ENCODE measurements around the gene LIPC.

Gene LIPC

GRCh38 chr15:58431221-58432149 lies at the start of gene LIPC:
TSS of gene LIPC (plus strand) at chr15:58431991. CDS start at chr15:58432033, 42 bp downstream.
- DNase-seq (ENCODE audit: low read depth, low spot score) = no peak

GRCh38 chr15:58383876-58384275 lies 47.9 kb upstream of the LIPC start:
- DNase-seq (ENCODE audit: low read depth, low spot score) = no peak
- H3K27ac ChIP-seq = no peak overlapping the region

More at GRCh38 chr15:58431221-58432149, at the start of gene LIPC:
- H3K27ac ChIP-seq = no peak within 1 kb of the TSS

- no peak overlapping the region for H3K27ac ChIP-seq
- DNase-seq (ENCODE audit: low read depth, low spot score) = no peak
Measured at GRCh38 chr15:58384667-58385066, 47.1 kb upstream of the LIPC start.

- no peak overlapping the region for H3K27ac ChIP-seq
- no peak for DNase-seq (ENCODE audit: low read depth, low spot score)
Measured at GRCh38 chr15:58386081-58386480, 45.7 kb upstream of the LIPC start.

- DNase-seq (ENCODE audit: low read depth, low spot score) = no peak
- no peak overlapping the region for H3K27ac ChIP-seq
Measured at GRCh38 chr15:58386641-58387040, 45.1 kb upstream of the LIPC start.

DNA sequence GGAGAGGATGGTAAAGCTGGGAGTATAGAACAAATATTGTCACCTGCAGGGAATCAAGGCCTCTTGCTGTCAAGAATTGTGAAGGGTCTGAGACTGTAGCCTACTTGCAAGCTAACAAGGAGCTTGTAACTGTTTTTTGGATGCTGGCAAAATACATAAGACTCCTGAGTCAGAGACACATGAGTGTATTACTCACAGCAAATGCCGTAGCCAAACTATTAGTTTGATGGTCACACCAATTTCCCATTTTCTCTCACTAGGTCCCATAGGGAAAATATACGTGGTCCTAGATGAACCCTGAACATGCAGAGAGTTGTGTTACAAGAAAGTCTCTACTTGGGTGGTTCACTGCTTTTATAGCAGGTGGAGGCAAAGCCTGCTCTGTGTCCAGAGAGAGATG lies 44.7 kb upstream of the LIPC start:
- DNase-seq (ENCODE audit: low read depth, low spot score) = no peak
- no peak overlapping the region for H3K27ac ChIP-seq

DNA sequence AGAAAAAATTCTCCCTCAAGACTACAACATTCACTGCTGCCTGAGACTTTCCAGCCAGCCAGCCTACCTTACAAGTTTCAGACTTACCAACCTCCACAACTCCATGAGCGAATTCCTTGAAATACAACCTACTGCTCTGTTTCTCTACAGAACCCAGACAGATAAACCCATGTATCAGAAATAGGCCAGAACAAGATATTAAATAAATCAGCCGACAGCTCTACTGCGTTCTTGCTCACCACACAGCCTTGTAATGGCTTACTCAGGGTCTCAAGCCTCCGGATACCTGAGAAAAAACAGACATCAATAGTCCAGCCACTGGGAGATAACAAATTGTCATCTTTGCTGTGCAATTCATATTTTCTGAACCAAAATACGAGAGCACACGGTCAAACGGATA lies 43.6 kb upstream of the LIPC start:
- DNase-seq (ENCODE audit: low read depth, low spot score) = no peak
- no peak overlapping the region for H3K27ac ChIP-seq

- H3K27ac ChIP-seq = peak overlapping the region; percentile 18
- no peak for DNase-seq (ENCODE audit: low read depth, low spot score)
Measured at GRCh38 chr15:58390118-58390517, 41.7 kb upstream of the LIPC start.

DNA sequence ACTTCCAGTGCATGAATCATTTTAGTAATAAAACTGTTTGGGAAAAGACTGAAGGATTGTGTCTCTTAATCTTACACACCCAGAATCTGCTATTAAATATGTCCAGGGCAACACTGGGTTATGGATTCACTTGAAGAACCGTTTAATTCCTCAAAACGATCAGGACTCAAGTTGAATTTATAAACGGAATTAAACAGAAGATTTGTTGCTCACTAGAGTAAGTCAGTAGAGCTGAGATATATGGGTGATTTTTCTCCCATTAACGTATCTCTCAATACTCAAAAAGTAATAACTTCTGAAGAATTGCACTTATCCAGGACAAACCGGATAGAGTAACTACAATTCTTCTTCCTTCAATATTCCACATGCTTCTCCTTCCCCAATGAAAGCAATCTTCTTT lies 41.1 kb upstream of the LIPC start:
- H3K27ac ChIP-seq = no peak overlapping the region
- no peak for DNase-seq (ENCODE audit: low read depth, low spot score)

- no peak for DNase-seq (ENCODE audit: low read depth, low spot score)
- peak overlapping the region; percentile 77 for H3K27ac ChIP-seq
Measured at GRCh38 chr15:58391088-58391487, 40.7 kb upstream of the LIPC start.

DNA sequence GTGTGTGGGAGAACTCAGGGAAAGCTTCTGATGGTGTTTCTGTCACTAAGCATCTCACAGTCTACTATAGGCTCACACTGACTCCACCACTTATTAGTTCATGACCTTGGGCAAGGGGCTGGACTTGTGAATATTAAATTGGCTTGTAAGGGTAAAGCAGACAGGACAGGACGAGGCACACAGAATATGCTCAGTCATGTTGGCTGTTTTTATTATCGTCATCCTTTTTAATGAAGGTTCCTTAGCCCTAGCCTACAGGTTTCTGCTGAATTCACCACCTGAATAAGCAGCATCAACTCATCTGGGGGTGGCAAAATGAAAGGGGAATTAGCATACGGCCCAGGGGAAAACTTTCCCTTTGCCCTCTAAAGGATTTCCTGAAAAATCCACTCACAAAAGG lies 39.6 kb upstream of the LIPC start:
- peak; percentile 55 for DNase-seq (ENCODE audit: low read depth, low spot score)
- peak overlapping the region; percentile 77 for H3K27ac ChIP-seq

DNA sequence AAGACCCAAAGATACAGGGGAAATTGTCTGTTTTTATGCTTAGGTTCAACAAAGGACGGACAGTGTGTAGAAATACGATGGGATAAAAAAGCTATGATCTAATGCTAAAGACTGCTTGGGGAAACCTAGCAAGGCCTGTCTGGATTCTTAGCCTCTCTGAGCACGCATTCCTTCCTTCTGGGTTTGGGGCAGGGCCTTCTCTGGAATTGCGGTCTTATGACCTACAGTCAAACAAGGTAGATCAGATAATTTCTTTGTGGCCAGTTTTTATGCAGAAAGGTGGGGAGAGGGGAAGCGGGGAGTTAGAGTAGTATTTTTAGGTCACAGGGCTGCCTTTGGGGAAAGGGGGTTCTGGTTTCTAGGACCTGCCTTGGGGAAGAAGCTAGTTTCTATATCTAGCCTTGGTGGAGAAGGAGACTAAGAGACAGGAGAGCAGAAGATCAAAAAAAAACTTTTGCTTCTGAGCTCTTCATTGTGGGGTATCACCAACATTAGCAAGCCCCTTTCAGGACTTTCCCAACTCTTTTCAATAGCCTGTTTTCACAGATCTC lies 39.1 kb upstream of the LIPC start:
- DNase-seq (ENCODE audit: low read depth, low spot score) = peak; percentile 78

DNA sequence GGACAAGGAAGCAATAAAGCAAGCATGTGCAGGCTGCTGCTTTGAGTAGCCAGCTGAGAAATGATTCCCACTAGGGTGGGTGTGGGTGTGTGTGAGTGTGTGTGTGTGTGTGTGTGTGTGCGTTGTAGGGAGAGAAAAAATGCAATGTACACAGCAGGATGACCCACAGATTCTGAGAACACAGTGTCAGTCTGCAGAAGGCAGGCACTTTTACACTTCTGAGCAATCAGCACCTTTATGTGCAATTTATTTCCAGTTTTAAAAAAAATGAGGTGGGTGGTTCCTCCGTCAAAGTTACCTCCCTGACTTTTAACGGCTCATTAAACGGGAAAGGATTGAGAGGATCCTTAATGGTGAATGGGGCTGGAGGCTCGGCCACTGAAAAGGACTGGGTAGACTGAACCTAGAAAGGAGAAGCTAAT lies 38.5 kb upstream of the LIPC start:
- H3K27ac ChIP-seq = peak overlapping the region; percentile 77
- DNase-seq (ENCODE audit: low read depth, low spot score) = peak; percentile 61

More for the DNA sequence above, 39.1 kb upstream of the LIPC start:
- H3K27ac ChIP-seq = peak overlapping the region; percentile 77

- peak overlapping the region; percentile 76 for H3K27ac ChIP-seq
- DNase-seq (ENCODE audit: low read depth, low spot score) = peak; percentile 90
Measured at GRCh38 chr15:58396181-58396580, 35.6 kb upstream of the LIPC start.

DNA sequence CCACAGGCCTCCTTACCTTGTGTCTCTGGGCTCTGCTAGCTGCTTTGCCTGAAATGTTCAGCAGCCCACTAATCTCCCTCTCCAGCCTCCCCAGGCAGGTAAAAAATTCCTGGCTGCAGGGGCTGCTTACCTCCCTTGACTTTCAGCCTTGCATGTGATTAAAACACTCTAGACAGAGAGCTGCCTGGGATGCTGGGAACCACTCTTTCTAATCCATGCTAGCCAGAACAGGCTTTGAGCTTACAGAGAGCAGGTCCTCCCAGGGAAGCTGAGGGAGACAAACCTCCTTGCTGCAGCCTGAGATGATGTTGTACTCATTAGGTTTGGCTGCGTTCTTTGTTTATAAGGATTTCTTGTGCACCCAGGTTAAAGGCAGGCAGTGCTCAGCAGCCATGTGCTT lies 33.7 kb upstream of the LIPC start:
- no peak overlapping the region for H3K27ac ChIP-seq
- DNase-seq (ENCODE audit: low read depth, low spot score) = no peak

DNA sequence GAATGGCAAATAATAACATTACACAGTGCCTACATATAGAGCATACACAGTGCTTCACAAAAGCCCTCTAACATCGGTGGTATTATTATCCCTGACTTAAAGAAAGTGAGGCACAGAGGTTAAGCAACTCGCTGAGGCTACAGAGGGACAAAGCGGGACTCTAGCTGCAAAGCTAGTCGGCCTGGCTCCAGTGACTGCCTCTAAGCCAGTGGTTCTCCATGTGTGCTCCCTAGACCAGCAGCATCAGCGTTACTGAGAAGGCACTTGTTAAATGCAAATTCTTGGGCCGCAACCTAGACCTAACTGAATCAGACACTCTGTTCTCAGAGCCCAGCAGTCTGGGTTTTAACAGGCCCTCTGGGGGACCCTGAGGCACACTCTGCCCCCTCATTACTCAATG lies 33.1 kb upstream of the LIPC start:
- DNase-seq (ENCODE audit: low read depth, low spot score) = no peak
- H3K27ac ChIP-seq = no peak overlapping the region

- DNase-seq (ENCODE audit: low read depth, low spot score) = no peak
- no peak overlapping the region for H3K27ac ChIP-seq
Measured at GRCh38 chr15:58399739-58400138, 32.1 kb upstream of the LIPC start.

DNA sequence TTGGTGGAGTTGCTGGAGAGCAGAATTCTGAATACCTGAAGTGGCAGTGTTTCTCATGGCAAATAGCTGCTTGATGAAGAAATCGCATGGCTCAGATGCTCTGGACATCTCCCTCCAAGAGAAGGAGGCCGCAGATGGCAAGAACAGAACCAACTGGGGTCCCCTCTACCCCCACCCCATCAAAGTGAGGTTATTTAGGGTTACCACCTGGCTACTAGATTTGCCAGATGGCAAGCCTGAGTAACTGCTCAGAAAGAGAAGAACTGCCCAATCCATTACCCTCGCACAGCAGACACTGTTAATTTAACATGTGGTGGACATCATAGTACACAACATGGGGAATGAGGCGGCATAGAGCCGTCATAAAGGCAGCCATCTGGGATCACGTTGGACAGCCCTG lies 30.5 kb upstream of the LIPC start:
- no peak overlapping the region for H3K27ac ChIP-seq
- DNase-seq (ENCODE audit: low read depth, low spot score) = no peak

GRCh38 chr15:58401991-58402649 lies 29.7 kb upstream of the LIPC start:
- H3K27ac ChIP-seq = peak overlapping the region; percentile 25
- DNase-seq (ENCODE audit: low read depth, low spot score) = no peak

DNA sequence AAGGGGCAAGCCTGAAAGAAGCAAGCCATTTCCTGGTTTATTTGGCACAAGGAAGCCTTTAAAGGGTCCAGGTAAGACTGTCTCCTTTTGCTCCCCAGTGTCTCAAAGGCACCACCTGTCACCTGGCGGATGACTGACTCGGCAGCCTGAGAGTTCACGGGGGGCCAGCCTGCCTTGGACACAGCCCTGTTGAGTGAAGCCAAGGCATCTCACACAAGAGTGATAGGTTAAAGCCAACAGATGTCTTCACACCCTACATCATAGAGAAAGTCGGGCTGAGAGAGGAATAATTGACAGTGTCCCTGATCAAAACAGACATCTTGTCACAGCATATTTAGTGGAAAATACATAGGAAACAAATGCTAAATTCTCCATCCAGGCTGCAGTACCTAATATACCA lies 28.2 kb upstream of the LIPC start:
- DNase-seq (ENCODE audit: low read depth, low spot score) = no peak
- H3K27ac ChIP-seq = no peak overlapping the region

GRCh38 chr15:58404020-58404419 lies 27.8 kb upstream of the LIPC start:
- no peak for DNase-seq (ENCODE audit: low read depth, low spot score)
- H3K27ac ChIP-seq = no peak overlapping the region

Data from epithelial cell of prostate (primary cell).